Gastrocnemius medialis (tissue), 4 donors: ENCODE results near the gene RNF112. TPM values are rescaled to one million over a fixed set of nuclear protein-coding genes. Genes with fewer than 3 reads are reported as not detected.

Experiments
- ATAC-seq, 2 donors: fragments of 150-250 bp; one replicate each; pipeline ENCODE4 v1.9.1; 2016
- DNase-seq, 2 donors: peaks; one replicate each; pipeline ENCODE4 v3.0.0-alpha.2; 2019
- H3K27ac ChIP-seq, 4 donors: fragments of 200-600 bp; sonication (generic); 1 replicate in 1 of 4; 2 replicates in 3 of 4; pipeline ENCODE4 v1.5.1; 2016 to 2018; ENCODE audit warnings: mild to moderate bottlenecking in 2 of 4, moderate library complexity in 1 of 4
- H3K27me3 ChIP-seq, 3 donors: fragments of 200-600 bp; sonication (generic) in 2 of 3; 1 replicate in 1 of 3; 2 replicates in 2 of 3; pipeline versions ENCODE4 v1.5.1 to v1.6.0; 2016 to 2019; ENCODE audit warnings: mild to moderate bottlenecking in 1 of 3, moderate library complexity in 1 of 3
- H3K36me3 ChIP-seq, 2 donors: fragments of 200-600 bp; sonication (generic) in 1 of 2; one replicate each; pipeline ENCODE4 v1.5.1; 2017 to 2018
- H3K4me1 ChIP-seq, 2 donors: fragments of 200-600 bp; sonication (generic) in 1 of 2; one replicate each; pipeline ENCODE4 v1.5.1; 2016 to 2017; ENCODE audit warnings: mild to moderate bottlenecking in 2 of 2
- H3K4me3 ChIP-seq, 4 donors: fragments of 200-600 bp; sonication (generic) in 3 of 4; 1 replicate in 1 of 4; 2 replicates in 3 of 4; pipeline ENCODE4 v1.5.1; 2016 to 2019; ENCODE audit warnings: mild to moderate bottlenecking in 2 of 4
- H3K9me3 ChIP-seq, 3 donors: fragments of 200-600 bp; sonication (generic) in 2 of 3; 1 replicate in 1 of 3; 2 replicates in 2 of 3; pipeline ENCODE4 v1.5.1; 2016 to 2019
- CTCF ChIP-seq, 5 experiments: fragments of 450-650 bp in 3 of 5; fragments of 200-600 bp in 2 of 5; sonication (generic) in 2 of 5; IDR thresholded peaks in 4 of 5; conservative IDR thresholded peaks in 1 of 5; 1 replicate in 4 of 5; 2 replicates in 1 of 5; pipeline ENCODE4 v1.5.1; 2016 to 2019; ENCODE audit warnings: antibody characterized with exemption in 5 of 5, mild to moderate bottlenecking in 3 of 5, moderate library complexity in 3 of 5
- POLR2A ChIP-seq, 2 donors: fragments of 450-650 bp; IDR thresholded peaks; one replicate each; pipeline ENCODE4 v1.6.1; 2017; ENCODE audit warnings: antibody characterized with exemption in 2 of 2, mild to moderate bottlenecking in 2 of 2, moderate library complexity in 2 of 2
- in situ Hi-C, 4 donors: fragments of 200-750 bp; cut with MboI; loops; one replicate each; pipeline versions ENCODE4 v1.15.0 to v1.8.0; 2017; ENCODE audit warnings: low sequenced_read_pairs in 4 of 4
- intact Hi-C: fragments of 100-400 bp; cut with DNase I; formaldehyde crosslinking; loops from one replicate; pipeline ENCODE4 v1.15.1; 2023; ENCODE audit warnings: low total_unique reads
- total RNA-seq, 4 donors: library from RNA; depleted of rRNA; stranded (reverse); fragments of >200 nt; gene quantifications; one replicate each; pipeline versions ENCODE4 v1.1.0 to v1.2.3, GENCODE V29; 2016

Gene RNF112
- total RNA-seq, 4 donors from 2014 or later, result 0.51 to 0.98 (median 0.57) TPM

- H3K27me3 ChIP-seq, result no peaks in the 10 kb centered on the region
- peaks cover 7 to 8% of the 10 kb centered on the region in 2 donors for H3K4me1 ChIP-seq
- DNase-seq, result no peak
- ATAC-seq, result no peak
- TF ChIP-seq POLR2A (IDR thresholded peaks at IDR 0.05), result no peak
- no peak for TF ChIP-seq CTCF (IDR thresholded peaks at IDR 0.05 in 4 of 5, conservative IDR thresholded peaks at IDR 0.05 in 1 of 5)
- intact Hi-C loops, result loop anchor here (10.0 kb wide), 1 partner anchor 162 kb away; the partner anchor contains the start of gene SLC47A1
- no peaks in the 10 kb centered on the region for H3K36me3 ChIP-seq
- H3K4me3 ChIP-seq, result no peak overlapping the region
- in situ Hi-C loops, result loop anchor here (25.0 kb wide), 2 partner anchors 265 to 390 kb away; partner anchors contain the start of gene ALDH3A2 (in 1 of the 4)
- H3K9me3 ChIP-seq, result no peaks in the 10 kb centered on the region
- no peak overlapping the region for H3K27ac ChIP-seq
These were observed 38.6 kb upstream of the RNF112 start for GRCh38 chr17:19372439-19372838.

DNA sequence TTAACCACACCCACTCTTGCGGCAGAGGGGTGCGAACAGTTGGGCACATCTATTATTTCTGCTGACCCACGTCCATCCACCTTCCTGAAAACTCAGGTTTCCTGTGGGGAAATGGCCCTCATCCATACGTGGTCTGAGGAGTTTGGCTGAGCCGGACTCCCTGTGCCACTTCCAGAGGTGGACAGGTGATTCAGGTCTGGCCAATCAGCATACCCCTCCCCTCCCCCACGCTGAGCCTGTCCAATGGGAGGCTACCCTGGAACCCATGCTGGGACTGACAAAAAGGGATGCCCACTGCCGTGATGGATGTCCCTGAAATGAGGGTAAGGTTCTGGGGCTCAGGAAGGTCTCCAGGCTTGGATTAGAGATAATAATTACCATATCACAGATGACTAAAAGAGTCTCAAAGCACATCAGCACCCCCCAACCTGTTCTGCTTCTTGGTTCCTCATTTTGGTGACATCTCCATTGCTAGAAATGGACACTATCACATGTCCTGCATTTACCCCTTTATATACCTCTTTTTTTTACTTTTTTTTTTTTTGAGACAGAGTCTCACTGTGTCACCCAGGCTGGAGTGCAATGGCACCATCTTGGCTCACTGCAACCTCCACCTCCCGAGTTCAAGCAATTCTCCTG is 38.0 kb upstream of the RNF112 start:
- DNase-seq (no peak), ATAC-seq (no peak)
- Histone ChIP-seq H3K36me3 (no peaks in the 10 kb centered on the region), H3K4me1 (peaks cover 7 to 8% of the 10 kb centered on the region in 2 donors), H3K27me3 (no peaks in the 10 kb centered on the region), H3K4me3 (no peak overlapping the region), H3K9me3 (no peaks in the 10 kb centered on the region), H3K27ac (no peak overlapping the region)
- TF ChIP-seq CTCF (IDR thresholded peaks at IDR 0.05 in 4 of 5, conservative IDR thresholded peaks at IDR 0.05 in 1 of 5) (no peak), POLR2A (IDR thresholded peaks at IDR 0.05) (no peak)
- in situ Hi-C loops (loop anchor here (25.0 kb wide), 2 partner anchors 264 to 389 kb away; partner anchors contain the start of gene ALDH3A2 (in 1 of the 4)), intact Hi-C loops (loop anchor here (10.0 kb wide), 1 partner anchor 162 kb away; the partner anchor contains the start of gene SLC47A1)

- TF ChIP-seq POLR2A (IDR thresholded peaks at IDR 0.05) (no peak), CTCF (IDR thresholded peaks at IDR 0.05 in 4 of 5, conservative IDR thresholded peaks at IDR 0.05 in 1 of 5) (no peak)
- Histone ChIP-seq H3K4me3 (no peak overlapping the region), H3K36me3 (no peaks in the 10 kb centered on the region), H3K27me3 (no peaks in the 10 kb centered on the region), H3K4me1 (peaks cover 7 to 14% of the 10 kb centered on the region in 2 donors), H3K27ac (no peak overlapping the region), H3K9me3 (no peaks in the 10 kb centered on the region)
- intact Hi-C loops, result loop anchor here (10.0 kb wide), 1 partner anchor 161 kb away; the partner anchor contains the start of gene SLC47A1
- no peak for DNase-seq
- ATAC-seq, result no peak
- in situ Hi-C loops, result loop anchor here (25.0 kb wide), 2 partner anchors 263 to 388 kb away; partner anchors contain the start of gene ALDH3A2 (in 1 of the 4)
These were observed 36.9 kb upstream of the RNF112 start for GRCh38 chr17:19374136-19374535.

DNA sequence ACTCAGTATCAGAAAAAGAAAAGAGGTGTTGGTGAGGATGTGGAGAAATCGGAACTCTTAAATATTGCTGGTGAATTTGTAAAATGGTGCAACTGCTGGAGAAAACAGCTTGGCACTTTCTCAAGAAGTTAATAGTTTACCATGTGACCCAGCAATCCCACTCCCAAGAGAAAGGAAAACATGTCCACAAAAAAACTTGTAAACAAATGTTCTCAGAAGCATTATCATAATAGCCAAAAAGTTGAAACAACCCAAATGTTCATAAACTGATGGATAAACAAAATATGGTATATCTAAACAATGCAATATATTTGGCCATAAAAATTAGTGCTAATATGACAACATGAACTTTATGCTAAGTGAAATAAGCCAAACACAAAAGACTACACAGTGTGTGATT is 35.3 kb upstream of the RNF112 start:
- DNase-seq (no peak), ATAC-seq (no peak)
- Histone ChIP-seq H3K27me3 (no peaks in the 10 kb centered on the region), H3K4me1 (peaks cover 7 to 16% of the 10 kb centered on the region in 2 donors), H3K9me3 (no peaks in the 10 kb centered on the region), H3K27ac (no peak overlapping the region), H3K4me3 (no peak overlapping the region), H3K36me3 (peaks cover 0 to 11% of the 10 kb centered on the region in 2 donors)
- intact Hi-C loops (loop anchor here (2.0 to 10.0 kb wide), 5 partner anchors 27 to 272 kb away; partner anchors contain the start of genes ALDH3A2 and SLC47A1), in situ Hi-C loops (no loop called here)
- TF ChIP-seq CTCF (IDR thresholded peaks at IDR 0.05 in 4 of 5, conservative IDR thresholded peaks at IDR 0.05 in 1 of 5) (no peak), POLR2A (IDR thresholded peaks at IDR 0.05) (no peak)
